ENCODE measurements around the gene FOXR2.

- no peak for TF ChIP-seq CTCF (conservative IDR thresholded peaks at IDR 0.05; ENCODE audit: low read depth, low read length)
- TF ChIP-seq RAD21 (IDR thresholded peaks at IDR 0.05; ENCODE audit: low read length): no peak
- no peak for TF ChIP-seq RFX5 (IDR thresholded peaks at IDR 0.05; ENCODE audit: low read depth, low read length)
- no peak for TF ChIP-seq POLR2A (IDR thresholded peaks at IDR 0.05; ENCODE audit: low read depth, low read length)
- no peak for TF ChIP-seq USF2 (IDR thresholded peaks at IDR 0.05; ENCODE audit: low read depth, low read length)
Measured at GRCh38 chrX:55598333-55598732, 24.9 kb upstream of the FOXR2 start.

Measured in IMR-90 (cell line).